D721Med (cell line): ENCODE results near the gene FRMPD1.
A peak's percentile ranks its signal among the peaks of the same experiment; 100 is the strongest.
"Not testable (repeated sequence)": the region's sequence is repeated elsewhere in the genome, so short reads cannot be mapped to it uniquely, and the experiment has no call there.

Experiments used
- DNase-seq: peaks from one replicate; pipeline ENCODE4 v3.0.0; 2011; ENCODE audit warnings: low spot score; ENCODE audit not compliant: insufficient read length
- FAIRE-seq: peaks from 2 replicates; lab custom pipeline; 2011; peaks lifted over from hg19 to GRCh38; lab: Jason Lieb, UNC
- TF ChIP-seq, protein P1 (sequence below): IDR thresholded peaks from 2 replicates; pipeline ENCODE4 v1.5.1; 2012; ENCODE audit warnings: mild to moderate bottlenecking, control low read depth; ENCODE audit not compliant: insufficient read depth; ENCODE audit errors: missing control alignments

Gene FRMPD1

DNA sequence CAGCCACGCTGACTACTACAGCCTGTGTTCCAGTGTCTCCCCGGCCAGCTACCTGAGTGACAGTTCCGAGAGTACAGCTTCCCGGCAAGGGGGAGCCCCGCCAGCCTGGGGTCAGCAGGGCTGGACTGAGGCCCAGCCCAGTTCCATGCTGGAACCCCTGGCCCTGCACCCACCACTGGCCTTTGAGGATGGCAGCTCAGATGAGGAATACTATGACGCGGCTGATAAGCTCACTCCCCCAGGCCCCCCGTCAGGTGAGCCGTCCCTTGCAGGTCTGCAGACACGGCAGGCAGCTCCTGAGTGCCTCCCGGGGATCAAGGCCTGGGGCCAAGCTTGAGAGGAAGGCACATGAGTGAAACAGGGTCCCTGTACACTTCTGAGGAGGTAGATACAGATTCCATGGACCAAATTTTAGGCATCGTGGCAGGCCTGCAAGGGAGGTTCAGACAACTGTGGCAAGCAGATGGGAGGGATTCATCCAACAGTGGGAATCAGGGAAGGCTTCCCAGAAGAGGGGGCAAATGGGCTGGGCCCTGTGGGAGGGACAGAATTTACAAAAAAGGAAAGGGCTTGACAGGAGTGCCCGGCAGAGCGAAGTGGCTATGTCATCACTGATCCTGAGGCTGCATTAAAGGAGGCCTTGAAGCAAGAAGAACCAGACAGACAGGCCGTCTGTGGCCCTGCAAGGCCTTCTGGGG is 90.0 kb downstream of the FRMPD1 start:
- TF ChIP-seq, protein P1, sequence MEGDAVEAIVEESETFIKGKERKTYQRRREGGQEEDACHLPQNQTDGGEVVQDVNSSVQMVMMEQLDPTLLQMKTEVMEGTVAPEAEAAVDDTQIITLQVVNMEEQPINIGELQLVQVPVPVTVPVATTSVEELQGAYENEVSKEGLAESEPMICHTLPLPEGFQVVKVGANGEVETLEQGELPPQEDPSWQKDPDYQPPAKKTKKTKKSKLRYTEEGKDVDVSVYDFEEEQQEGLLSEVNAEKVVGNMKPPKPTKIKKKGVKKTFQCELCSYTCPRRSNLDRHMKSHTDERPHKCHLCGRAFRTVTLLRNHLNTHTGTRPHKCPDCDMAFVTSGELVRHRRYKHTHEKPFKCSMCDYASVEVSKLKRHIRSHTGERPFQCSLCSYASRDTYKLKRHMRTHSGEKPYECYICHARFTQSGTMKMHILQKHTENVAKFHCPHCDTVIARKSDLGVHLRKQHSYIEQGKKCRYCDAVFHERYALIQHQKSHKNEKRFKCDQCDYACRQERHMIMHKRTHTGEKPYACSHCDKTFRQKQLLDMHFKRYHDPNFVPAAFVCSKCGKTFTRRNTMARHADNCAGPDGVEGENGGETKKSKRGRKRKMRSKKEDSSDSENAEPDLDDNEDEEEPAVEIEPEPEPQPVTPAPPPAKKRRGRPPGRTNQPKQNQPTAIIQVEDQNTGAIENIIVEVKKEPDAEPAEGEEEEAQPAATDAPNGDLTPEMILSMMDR = no peak
- no peak for DNase-seq
- FAIRE-seq = no peak

DNA sequence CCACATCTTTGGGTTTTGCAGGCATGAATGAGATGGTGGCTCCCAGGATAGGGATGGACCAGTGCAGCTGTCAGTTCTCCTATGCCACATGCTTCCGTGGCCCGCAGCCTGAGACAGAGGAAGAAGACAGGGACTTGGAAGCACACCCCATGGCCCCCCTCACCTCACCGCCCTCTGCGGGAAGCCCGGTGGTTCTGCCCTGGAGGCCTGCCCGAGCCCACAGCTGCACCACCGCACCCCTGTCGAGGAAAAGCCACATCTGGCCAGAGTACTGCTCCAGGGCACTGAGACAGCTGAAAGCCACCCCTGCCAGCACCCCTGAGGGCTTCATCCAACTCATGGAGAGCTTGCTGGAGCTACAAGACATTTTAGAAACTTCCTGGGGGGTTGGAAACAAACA is 95.2 kb downstream of the FRMPD1 start:
- DNase-seq (no peak), FAIRE-seq (no peak)
- TF ChIP-seq, protein P1 = no peak

DNA sequence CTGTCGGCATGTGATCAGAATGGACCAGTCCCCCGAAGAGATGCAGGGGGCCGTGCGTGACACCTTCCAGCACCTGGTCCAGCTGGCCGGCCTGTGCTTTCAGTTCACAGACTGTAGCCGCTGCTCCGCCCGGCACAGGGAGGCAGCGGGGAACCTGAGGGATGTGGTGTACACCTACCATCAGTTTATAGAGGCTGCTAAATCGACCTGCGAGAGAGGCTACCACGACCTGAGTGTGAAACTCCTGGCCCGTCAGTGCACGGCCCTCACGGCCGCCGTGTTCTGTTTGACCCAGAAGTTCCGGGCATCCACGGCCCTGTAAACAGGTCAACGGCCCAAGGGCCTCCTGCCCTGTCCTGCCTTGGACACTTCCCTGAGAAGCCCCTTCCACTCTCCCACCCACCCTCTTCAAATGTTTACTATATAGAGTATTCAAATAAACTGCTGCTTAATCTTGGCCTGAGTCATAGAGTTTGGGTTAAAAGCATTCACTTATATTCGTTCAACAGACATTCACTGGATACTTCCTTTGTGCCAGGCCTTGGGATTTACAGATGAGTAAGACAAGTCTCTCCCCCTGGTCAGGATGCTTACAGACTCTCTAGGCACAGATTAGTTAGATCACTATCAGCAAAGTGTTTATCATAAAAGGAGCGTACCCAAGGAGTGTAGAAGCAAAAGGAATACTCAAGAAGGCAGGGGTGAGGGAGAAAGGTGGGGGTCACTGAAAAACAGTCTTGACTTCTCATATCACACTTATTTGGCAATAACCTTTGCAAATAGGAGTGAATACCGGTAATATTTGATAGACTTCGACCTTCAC is 95.9 kb downstream of the FRMPD1 start:
- no peak for FAIRE-seq
- no peak for DNase-seq
- TF ChIP-seq, protein P1 = no peak

DNA sequence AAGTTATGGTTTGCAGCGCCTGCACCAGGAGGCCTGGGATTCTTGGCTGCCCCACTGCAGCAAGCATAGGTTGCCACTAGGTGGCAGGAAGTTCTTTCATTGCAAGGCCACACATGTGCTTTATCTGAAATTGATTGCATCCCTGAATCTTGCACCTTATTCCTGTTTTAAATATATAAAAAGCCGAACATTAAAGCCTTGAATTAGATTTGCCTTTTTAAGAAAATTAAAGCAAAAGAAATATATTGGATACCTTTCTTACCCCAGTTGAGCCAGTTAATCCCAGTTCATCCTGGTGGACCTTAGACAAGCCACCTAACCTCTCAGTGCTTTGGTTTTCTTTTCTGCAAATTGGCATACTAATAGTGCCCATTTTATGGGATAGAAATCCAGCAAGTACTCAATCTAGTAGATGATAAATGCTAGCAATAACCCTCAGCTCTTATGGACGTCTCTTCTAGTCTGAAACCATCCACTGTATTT is 96.6 kb downstream of the FRMPD1 start:
- TF ChIP-seq, protein P1 = peak; percentile 95
- DNase-seq = no peak
- FAIRE-seq = peak; percentile 74

DNA sequence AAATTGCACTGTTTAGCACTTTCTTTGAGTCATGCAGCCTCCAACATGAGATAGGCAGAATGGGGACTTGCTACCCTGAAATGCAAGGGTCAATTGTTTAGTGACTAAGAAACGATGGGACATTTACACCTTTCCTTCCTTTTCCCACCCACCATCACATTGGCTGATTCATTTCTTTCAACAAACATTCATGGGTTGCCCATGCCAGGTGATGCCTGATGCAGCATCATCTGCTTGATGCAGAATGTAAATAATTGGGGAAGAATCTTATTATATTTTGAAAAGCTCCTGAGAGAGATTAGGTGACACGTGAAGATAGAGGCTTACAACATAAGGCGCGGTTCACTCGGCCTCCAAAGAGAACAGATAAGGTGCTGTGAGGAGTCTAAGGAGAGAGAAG is 98.4 kb downstream of the FRMPD1 start:
- DNase-seq (no peak), FAIRE-seq (no peak)
- TF ChIP-seq, protein P1 = no peak

DNA sequence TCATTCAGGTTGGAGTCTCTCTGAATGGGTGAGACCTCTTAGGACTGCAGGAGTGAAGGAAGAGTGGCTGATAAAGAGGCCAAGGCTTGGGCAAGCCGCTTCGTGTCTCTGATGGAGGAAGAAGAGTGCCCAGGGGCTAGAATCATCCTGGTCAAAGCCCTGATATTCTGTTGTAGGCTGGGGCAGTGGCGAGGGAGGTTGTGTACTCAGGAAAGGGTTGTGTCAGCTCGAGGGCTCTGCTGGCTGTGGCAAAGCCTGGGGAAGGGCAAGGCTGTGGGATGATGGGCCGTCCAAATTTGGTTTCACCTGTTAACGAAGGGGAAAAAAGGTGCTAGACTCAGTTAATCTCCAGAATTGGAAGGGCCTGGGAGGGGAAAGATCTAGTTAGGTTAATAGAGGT is 100.4 kb downstream of the FRMPD1 start:
- no peak for DNase-seq
- no peak for FAIRE-seq
- TF ChIP-seq, protein P1 = no peak

DNA sequence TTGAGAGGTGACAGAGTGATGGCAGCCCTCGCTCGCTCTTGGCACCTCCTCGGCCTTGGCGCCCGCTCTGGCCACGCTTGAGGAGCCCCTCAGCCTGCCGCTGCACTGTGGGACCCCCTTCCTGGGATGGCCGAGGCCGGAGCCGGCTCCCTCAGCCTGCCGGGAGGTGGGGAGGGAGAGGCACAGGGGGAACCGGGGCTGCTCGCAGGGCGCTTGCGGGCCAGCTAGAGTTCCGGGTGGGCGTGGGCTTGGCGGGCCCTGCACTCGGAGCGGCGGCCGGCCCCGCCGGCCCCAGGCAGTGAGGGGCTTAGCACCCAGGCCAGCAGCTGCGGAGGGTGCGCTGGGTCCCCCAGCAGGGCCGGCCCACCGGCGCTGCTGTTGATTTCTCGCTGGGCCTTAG is 101.0 kb downstream of the FRMPD1 start:
- FAIRE-seq, DNase-seq: not testable (repeated sequence)

DNA sequence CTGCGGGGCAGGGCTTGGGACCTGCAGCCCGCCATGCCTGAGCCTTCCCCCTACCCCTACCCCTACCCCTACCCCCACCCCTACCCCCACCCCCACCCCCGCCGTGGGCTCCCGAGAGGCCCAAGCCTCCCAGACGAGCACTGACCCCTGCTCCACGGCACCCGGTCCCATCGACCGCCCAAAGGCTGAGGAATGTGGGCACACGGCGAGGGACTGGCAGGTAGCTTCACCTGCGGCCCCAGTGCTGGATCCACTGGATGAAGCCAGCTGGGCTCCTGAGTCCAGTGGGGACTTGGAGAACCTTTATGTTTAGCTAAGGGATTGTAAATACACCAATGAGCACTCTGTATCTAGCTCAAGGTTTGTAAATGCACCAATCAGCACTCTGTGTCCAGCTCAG is 101.4 kb downstream of the FRMPD1 start:
- not testable (repeated sequence) for FAIRE-seq, DNase-seq
